HL-60/S4 treated with phorbol 12-myristate 13-acetate at 8.2 ng/mL for 4 days and 3 days (cell line): ENCODE measurements around the gene CDC16.
"Not testable (repeated sequence)": the region's sequence is repeated elsewhere in the genome, so short reads cannot be mapped to it uniquely, and the experiment has no call there.

Experiments
- in situ Hi-C: fragments of 300-500 bp; cut with MboI; formaldehyde crosslinking; loops from 2 replicates; pipeline ENCODE4 v1.15.0; 2022; ENCODE audit warnings: low sequenced_read_pairs

CDC16 gene, protein sequence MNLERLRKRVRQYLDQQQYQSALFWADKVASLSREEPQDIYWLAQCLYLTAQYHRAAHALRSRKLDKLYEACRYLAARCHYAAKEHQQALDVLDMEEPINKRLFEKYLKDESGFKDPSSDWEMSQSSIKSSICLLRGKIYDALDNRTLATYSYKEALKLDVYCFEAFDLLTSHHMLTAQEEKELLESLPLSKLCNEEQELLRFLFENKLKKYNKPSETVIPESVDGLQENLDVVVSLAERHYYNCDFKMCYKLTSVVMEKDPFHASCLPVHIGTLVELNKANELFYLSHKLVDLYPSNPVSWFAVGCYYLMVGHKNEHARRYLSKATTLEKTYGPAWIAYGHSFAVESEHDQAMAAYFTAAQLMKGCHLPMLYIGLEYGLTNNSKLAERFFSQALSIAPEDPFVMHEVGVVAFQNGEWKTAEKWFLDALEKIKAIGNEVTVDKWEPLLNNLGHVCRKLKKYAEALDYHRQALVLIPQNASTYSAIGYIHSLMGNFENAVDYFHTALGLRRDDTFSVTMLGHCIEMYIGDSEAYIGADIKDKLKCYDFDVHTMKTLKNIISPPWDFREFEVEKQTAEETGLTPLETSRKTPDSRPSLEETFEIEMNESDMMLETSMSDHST

DNA sequence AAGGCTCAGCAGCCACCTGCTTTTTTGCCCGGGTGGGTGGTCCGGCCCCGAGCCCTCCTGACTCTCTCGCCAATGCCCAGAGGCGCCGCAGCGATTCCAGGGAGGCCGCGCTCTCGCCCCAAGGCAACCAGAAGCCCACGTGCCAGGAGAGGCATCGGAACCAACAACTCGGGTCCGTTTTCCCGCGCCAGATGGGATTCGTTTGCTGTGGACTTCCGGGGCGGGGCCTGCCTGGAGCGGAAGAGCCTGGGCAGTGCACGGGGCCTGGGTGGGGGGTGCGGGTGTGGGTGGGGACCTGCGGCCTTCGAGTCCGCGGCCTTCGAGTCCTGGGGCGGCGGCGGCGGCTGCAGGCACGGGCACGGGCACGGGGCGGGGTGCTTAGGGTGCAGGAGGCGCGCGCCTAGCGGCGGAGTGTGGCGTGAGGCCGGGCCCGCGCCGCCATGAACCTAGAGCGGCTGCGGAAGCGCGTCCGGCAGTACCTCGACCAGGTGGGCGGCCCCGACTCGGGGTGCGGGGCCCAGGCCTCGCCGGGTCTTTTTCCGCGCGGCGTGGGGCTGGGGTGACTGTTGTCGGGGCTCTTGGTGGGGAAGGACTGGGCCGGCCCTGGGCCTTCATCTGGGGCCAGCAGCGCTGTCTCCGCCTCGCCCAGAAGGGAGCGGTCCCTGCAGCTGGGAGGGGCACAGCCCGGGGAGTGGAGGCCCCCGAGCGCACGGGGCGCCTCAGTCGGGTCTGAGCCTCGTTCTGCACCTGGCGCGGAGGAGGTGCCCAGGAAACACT is at the start of gene CDC16:
CDC16 (plus strand) TSS at position 253 of the 777 bp plus-strand sequence; CDS start at position 441, 188 bp downstream.
- in situ Hi-C loops = no loop called here

DNA sequence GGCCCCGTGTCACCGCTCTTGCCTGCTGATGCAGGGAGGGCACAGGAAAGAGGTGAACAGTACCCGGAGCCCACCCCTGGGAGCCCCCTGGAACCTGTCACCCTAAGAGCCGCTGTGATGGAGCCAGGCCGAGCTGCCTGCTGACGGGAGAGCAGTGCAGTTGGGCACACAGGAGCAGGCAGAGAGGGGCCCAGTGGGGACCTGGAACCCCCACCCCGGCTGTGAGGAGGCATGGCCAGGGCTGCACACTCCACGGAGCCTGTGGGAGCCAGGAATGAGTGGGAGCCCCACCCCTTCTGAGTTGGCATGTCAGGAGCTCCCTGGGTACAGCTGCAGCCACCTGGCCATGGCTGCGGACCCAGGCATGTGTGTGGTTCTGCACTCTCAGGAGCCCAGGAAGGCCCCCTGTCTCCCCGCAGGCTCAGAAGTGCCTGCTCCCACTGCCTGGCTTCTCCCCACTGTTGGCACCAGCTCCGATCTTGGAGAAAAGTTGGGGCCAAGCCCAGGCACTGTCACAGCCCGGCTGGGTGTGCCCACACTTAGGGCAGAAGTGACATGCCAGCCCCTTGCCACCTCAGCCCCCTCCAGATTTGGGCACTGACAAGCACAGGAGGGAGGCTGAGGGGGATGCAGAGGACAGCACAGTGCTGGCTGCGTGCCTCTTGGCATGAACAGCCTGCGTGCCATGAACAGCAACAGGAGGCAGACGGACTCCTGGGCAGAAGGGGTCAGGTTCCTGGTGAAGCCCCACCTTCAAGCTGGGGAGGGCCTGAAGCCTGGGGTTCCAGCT is 49.3 kb upstream of the CDC16 start:
- in situ Hi-C loops = no loop called here

DNA sequence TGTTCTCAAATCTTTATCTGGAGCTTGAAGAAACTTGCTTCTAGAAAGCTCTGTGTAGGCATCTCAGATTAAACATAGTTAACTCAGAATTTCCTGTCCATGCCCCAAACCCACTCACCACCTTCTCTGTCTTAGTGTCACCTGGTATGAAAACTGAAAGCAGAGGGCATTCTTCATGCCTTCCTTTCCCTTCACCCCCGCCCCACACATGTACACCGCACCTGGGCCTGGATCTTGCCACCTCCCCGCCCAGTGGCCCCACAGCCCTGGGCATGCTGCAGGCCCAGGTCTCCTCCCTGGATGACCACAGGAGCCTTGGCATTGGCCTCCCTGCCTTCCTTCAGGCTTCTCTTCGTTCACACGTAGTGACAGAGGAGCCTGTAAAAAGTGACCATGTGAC is 39.8 kb upstream of the CDC16 start:
- in situ Hi-C loops = no loop called here

DNA sequence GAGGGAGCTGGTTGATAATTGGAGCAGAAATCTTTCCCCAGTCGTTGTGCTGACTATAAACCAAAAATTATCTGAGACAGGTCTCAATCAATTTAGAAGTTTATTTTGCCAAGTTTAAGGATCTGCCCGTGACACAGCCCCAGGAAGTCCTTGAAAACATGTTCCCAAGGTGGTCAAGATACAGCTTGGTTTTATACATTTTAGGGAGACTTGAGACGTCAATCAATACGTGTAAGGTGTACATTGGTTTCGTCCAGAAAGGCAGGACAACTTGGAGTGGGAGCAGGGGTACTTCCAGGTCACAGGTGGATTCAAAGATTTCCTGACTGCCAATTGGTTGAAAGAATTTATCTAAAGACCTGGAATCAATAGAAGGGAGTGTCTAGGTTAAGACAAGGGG is 38.1 kb upstream of the CDC16 start:
- in situ Hi-C loops = no loop called here

DNA sequence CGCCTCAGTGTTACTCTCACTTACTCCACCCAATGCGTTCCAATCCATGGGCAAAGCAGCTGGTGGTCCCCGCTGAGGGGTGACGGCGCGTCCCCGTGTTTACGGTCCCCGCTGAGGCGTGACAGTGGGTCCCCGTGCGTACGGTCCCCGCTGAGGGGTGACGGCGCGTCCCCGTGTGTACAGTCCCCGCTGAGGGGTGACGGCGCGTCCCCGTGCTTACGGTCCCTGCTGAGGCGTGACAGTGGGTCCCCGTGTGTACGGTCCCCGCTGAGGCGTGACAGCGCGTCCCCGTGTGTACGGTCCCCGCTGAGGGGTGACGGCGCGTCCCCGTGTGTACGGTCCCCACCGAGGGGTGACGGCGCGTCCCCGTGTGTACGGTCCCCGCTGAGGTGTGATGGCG is 36.1 kb upstream of the CDC16 start:
- in situ Hi-C loops = no loop called here

DNA sequence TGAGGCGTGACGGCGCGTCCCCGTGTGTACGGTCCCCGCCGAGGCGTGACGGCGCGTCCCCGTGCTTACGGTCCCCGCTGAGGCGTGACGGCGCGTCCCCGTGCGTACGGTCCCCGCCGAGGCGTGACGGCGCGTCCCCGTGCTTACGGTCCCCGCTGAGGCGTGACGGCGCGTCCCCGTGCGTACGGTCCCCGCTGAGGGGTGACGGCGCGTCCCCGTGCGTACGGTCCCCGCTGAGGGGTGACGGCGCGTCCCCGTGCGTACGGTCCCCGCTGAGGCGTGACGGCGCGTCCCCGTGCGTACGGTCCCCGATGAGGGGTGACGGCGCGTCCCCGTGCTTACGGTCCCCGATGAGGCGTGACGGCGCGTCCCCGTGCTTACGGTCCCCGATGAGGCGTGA is 35.2 kb upstream of the CDC16 start:
- in situ Hi-C loops = not testable (repeated sequence)

DNA sequence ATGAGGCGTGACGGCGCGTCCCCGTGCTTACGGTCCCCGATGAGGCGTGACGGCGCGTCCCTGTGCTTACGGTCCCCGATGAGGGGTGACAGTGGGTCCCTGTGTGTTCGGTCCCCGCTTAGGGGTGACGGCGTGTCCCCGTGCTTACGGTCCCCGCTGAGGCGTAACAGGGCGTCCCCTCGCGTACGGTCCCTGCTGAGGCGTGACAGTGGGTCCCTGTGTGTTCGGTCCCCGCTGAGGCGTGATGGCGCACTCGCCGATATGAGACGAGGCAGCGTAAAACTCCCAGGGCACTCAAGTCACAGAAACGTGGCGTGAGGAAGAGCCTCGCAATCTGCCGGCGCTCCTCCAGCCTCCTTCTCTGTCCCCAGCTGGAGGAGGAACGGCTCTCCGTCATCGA is 34.7 kb upstream of the CDC16 start:
- in situ Hi-C loops = no loop called here

DNA sequence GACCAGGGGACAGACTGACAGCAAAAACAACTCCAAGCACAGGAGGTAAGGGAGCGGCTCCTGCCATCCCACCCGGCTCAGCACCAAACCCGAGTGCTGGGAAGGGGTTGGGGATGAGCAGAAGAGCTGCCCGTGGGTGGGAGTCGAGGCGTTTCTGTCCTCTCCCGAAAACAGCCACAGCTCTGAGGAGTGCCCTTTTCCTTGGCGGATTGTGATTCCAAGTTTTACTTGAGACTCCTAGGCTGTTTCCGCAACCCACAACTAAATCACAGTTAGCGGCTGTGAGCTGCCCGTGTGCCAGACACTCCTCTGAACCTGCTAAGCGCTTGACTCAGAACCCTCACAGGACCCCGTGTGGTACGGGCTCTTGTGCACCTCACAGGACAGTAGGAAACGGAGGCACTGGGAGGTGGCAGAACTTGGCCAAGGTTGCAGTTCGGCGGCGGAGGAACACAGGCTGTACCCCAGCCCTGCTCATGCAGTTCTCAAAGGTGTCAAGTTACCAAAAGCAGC is 34.2 kb upstream of the CDC16 start:
- in situ Hi-C loops = no loop called here

DNA sequence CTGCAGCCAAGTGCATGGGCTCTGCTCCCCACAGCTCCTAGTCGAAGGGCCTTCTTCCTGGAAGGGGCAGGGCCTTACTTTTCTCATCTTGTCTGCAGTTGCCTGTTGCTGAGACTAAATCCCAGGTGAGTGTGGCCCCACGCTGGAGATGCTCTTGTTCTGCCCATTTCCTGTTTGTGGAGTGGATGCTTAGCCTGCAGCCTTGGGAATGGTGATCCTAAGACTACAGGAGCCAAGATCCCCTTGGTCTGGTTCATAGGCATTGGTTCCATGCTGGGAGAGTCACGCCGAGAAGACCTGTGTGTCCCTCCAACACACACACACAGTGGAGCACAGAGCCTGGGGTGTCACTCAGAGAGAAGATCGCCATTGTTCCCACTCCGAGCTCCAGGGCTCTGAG is 32.1 kb upstream of the CDC16 start:
- in situ Hi-C loops = no loop called here

DNA sequence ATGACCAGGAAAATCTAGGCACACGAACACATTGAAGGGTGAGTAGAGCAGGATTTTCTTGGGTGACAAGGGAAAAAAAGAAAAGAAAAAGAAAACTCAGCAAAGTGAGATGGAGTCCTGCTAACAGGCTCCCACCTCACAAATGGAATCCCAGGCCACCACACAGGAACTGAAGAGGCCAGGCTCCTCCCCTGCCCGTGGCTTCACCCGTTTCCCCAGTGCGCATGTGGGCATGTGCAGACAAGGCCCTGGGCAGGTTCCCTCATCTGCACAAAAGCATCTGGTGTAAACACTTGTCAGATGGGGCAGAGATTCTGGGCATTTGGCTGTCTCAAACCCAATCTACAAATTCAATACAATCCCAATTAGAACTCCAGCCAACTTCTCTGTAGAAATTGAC is 31.2 kb upstream of the CDC16 start:
- in situ Hi-C loops = no loop called here

DNA sequence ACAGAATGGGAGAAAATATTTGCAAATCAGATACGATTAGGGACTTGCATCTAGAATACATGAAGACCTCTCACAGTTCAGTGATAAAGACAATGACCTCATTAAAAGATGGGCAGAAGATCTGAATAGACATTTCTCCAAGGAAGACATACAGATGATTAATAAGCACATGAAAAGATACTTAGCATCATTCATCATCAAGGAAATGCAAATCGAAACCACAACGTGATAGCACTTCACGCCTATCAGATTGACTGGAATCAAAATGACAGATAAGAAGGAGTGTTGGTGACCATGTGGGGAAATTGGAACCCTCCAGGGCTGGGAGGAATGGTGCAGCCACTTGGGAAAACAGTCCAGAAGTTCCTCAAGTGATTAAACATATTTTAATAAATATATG is 29.8 kb upstream of the CDC16 start:
- in situ Hi-C loops = no loop called here

DNA sequence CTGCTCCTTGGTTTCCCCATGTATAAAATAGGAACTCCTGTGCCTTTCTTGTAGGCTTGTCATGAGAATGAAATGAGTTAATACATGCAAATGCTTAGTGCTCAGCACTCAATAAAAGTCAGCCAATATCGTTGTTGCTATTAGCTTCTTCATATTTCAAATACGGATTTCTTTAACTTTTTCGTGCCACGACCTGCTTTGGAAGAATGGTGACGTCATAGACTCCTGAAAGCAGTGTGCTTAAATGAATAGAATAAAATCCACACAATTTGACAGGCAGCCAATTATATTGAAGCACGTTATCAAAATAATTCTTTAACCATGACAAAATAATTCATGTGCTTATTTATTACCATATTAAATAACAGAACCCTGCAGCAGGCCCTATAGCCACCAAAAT is 26.6 kb upstream of the CDC16 start:
- in situ Hi-C loops = no loop called here

DNA sequence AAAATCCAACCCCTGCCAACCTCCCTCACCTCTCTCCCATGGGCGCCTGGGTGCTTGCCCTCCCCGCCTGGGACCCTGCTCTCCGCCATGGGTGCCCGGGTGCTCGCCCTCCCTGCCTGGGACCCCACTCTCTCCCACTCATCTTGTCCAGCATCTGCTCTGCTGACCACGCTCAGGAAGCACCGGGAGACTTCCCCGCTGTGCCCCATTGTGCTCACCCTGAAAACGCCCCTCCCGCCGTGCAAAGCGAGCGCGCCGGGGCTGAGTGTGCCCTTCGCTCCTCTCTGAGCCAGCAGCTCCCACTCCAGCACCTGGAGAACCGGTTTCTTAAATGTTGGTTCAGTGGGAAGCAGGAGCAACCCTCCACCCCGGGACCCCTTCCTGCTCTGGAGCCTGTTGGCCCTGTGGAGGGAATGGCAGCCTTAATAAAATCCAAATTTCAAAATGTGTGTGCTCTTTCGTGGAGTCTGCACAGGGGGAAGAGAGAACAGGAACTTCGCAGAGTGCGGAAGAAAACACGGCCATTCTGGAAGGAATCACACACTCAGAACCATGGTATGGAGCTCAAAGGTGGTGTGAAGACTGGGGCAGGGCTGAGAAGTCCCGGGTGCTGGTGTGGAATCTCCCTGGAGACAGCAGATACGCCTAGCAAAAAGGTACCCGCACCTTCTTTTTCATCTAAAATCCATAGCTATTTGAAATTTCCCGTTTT is 23.1 kb upstream of the CDC16 start:
- in situ Hi-C loops = no loop called here

DNA sequence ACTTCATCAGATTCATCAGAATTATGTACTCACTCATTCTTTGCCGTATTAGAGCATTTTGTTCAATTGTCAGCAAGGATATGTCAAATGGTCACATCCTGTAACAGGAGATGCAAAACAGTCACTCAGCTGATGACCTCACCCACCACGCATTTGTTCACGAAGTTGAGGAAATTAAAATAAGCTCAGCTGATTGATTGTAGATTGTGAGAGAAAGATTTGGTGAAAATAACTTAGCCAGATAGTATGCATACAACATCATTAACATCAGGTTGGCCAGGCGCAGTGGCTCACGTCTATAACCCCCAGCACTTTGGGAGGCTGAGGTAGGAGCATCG is 22.6 kb upstream of the CDC16 start:
- in situ Hi-C loops = no loop called here

DNA sequence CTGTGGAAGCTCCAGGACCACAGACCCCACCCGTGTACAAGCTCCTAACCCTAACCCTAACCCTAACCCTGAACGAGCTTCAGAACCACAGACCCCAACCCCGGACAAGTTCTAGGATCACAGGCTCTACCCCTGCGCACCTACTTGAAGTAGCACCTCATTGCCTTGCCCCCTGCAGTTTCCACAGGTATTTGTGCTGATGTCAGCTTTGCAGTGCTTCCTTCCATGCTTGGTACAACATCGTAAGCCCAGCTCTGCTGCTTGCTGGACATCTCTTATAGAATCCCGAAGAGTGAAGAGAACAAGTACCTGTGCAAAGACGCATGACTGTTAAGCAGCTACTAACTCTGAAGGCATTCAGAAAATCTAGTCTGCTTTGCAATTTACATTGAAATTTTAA is 20.7 kb upstream of the CDC16 start:
- in situ Hi-C loops = no loop called here

DNA sequence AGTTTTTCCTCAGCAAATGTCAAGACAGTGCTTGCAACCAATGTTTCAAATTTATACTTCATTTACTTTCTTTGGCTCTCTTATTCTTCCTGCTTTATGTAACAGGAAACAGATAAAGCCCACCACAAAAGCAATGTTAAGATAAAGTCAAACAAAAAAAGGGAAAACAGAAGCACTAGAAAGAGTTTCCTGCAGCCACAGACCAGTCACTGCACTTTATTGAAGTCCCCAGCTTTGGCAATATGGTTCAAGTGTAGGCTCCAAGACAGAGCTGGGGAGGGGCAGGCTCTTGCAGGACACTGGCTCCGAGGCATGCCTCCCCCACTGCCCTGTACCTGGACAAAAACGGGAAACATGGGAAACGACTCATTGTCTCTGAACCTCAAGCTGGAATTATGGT is 15.3 kb upstream of the CDC16 start:
- in situ Hi-C loops = no loop called here

DNA sequence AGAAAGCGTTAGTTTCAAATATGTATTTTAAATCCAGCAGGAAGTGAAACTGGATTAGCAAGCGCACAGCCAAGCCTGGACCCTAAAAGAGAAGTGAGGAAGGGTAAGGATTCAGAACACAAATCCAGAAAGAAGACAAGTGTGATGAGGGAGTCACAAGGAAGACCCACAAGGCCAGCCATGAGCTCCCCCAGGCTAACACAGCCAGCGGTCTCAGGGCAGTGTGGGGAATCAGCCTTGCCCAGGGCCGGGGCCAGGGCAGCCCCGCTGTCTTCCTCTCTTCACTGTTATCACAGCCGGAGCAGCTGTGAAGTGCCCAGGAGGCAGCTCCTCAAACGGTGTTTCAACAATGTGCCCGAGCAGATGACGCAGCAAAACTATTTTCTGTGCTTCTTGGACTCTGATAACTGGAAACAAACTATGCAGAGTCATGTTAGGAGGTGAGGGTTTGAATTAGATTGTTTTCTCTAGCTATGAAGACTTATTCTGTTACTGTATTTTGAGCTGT is 12.2 kb upstream of the CDC16 start:
- in situ Hi-C loops = no loop called here

DNA sequence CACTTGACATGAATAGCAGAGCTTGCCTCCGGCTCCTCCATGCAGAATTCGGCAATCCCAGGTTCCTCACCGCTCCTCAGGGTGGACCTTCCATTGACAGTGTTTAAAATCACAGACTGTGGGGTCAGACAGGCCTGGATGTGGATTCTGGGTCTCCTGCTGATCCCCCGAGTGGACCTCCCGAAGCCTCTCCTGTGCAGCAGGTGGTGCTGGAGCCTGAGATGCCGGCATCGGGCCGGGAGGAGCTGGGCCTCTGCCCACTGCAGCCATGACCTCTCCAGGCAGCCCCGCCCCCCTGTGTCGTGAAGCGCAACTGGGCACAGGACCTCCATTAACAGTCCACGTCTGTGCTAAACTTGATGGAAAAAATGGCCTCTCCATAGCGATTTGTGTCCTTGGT is 10.5 kb upstream of the CDC16 start:
- in situ Hi-C loops = no loop called here

DNA sequence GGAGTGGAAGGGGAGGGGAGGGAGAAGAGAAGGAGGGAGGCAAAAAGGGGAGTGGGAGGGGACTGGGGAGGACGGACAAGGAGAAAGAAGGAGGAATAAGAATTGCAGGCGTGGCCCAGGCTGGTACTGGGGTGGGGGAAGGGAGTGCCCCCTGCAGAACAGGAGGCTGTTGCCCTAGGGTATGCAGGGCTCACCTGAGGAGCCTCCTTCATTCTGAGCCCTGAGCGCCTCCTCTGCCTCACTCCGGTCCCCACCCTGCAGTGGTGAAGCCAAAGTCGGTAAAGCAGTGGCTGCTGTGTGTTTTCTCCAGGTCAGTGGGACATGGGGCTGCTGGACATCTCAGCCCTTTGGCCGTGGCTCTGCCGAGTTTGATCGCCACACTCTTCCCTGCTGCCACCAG is 9.1 kb upstream of the CDC16 start:
- in situ Hi-C loops = no loop called here

DNA sequence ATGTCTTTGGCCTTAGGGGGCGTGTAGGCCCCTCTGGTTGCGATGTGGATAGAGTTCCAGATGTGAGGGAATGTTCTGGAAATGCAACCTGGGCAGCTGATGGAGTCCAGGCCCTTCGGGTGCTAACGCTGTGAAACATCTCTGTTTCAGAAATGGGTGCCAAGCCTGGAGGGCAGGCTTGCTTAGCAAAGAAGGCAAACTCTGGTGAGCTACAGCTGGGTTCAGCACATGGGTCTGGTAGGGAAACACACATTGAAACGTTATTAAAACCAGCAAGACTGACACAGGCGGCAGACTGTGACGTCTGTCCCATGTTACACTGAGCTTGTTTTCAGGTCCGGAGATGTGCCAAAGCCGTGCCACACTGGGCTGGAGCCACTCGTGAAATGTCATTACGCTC is 8.6 kb upstream of the CDC16 start:
- in situ Hi-C loops = no loop called here
